KMS-11 (cell line): ENCODE data around the gene SKA3.
"Not testable (repeated sequence)": the region's sequence is repeated elsewhere in the genome, so short reads cannot be mapped to it uniquely, and the experiment has no call there.

ENCODE experiments used
- H2AFZ ChIP-seq: fragments of 200-600 bp; sonication (generic); 2 replicates; pipeline ENCODE4 v1.6.1; 2016; ENCODE audit warnings: antibody characterized with exemption, mixed run types, low read depth
- H3K27ac ChIP-seq: fragments of 200-600 bp; sonication (generic); 2 replicates; pipeline ENCODE4 v1.6.1; 2016; ENCODE audit warnings: mild to moderate bottlenecking, mixed run types
- H3K27me3 ChIP-seq: fragments of 200-600 bp; sonication (generic); 2 replicates; pipeline ENCODE4 v1.6.1; 2017; ENCODE audit warnings: mild to moderate bottlenecking, low read depth, mixed run types, moderate library complexity; ENCODE audit not compliant: insufficient read depth
- H3K36me3 ChIP-seq: fragments of 200-600 bp; sonication (generic); 2 replicates; pipeline ENCODE4 v1.6.1; 2017; ENCODE audit warnings: mild to moderate bottlenecking, mixed run types; ENCODE audit not compliant: insufficient read depth
- H3K4me1 ChIP-seq: fragments of 200-600 bp; sonication (generic); 2 replicates; pipeline ENCODE4 v1.6.1; 2016; ENCODE audit warnings: mild to moderate bottlenecking, low read depth, mixed run types; ENCODE audit not compliant: poor library complexity, severe bottlenecking
- H3K4me2 ChIP-seq: fragments of 200-600 bp; sonication (generic); 2 replicates; pipeline ENCODE4 v1.7.0; 2016; ENCODE audit warnings: mild to moderate bottlenecking, mixed run types
- H3K4me3 ChIP-seq: fragments of 200-600 bp; sonication (generic); IDR thresholded peaks from 2 replicates; pipeline ENCODE4 v1.6.1; 2017; ENCODE audit warnings: low read depth, low read length, mixed read lengths; ENCODE audit not compliant: insufficient read depth
- H3K79me2 ChIP-seq: fragments of 200-600 bp; sonication (generic); 2 replicates; pipeline ENCODE4 v1.6.1; 2016; ENCODE audit warnings: low read depth, mixed run types; ENCODE audit not compliant: insufficient read depth
- H3K9ac ChIP-seq: fragments of 200-600 bp; sonication (generic); 2 replicates; pipeline ENCODE4 v1.6.1; 2016; ENCODE audit warnings: mild to moderate bottlenecking, mixed run types
- H4K20me1 ChIP-seq: fragments of 200-600 bp; sonication (generic); 2 replicates; pipeline ENCODE4 v1.6.1; 2016; ENCODE audit warnings: mild to moderate bottlenecking, mixed run types; ENCODE audit not compliant: insufficient read depth
- CTCF ChIP-seq: fragments of 200-600 bp; sonication (generic); conservative IDR thresholded peaks from 2 replicates; pipeline ENCODE4 v1.6.1; 2017; ENCODE audit warnings: low read depth, mild to moderate bottlenecking, antibody characterized with exemption, low read length, moderate library complexity, mixed read lengths

The SKA3 gene

GRCh38 chr13:21138561-21138960, 37.8 kb downstream of the SKA3 start:
- Histone ChIP-seq H3K4me2 (no peak overlapping the region), H3K27me3 (no peaks in the 10 kb centered on the region), H3K4me3 (no peak overlapping the region), H3K79me2 (peaks cover 32% of the 10 kb centered on the region), H3K9ac (no peak overlapping the region), H4K20me1 (no peaks in the 10 kb centered on the region), H3K4me1 (peaks cover 22% of the 10 kb centered on the region), H3K27ac (no peak overlapping the region), H2AFZ (no peak overlapping the region), H3K36me3 (no peaks in the 10 kb centered on the region)
- TF ChIP-seq CTCF: no peak

DNA sequence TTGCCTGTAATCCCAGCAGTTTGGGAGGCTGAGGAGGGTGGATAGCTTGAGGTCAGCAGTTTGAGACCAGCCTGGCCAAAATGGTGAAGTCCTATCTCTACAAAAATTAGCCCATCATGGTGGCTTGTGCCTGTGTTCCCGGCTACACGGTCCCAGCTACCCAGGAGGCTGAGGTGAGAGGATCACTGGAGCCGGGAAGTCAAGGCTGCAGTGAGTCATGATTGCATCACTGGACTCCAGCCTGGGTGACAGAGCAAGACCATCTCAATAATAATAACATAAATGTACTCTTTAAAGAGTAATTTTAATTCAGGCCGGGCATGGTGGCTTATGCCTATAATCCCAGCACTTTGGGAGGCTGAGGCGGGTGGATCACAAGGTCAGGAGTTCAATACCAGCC, 38.7 kb downstream of the SKA3 start:
- no peak for TF ChIP-seq CTCF
- peaks cover 16% of the 10 kb centered on the region for H3K4me1 ChIP-seq
- H3K9ac ChIP-seq: no peak overlapping the region
- H3K4me2 ChIP-seq: no peak overlapping the region
- H3K27ac ChIP-seq: no peak overlapping the region
- H3K27me3 ChIP-seq: no peaks in the 10 kb centered on the region
- no peaks in the 10 kb centered on the region for H4K20me1 ChIP-seq
- no peak overlapping the region for H2AFZ ChIP-seq
- no peak overlapping the region for H3K4me3 ChIP-seq
- peaks cover 23% of the 10 kb centered on the region for H3K79me2 ChIP-seq
- no peaks in the 10 kb centered on the region for H3K36me3 ChIP-seq

- H2AFZ ChIP-seq, H3K4me1 ChIP-seq, H3K27me3 ChIP-seq, H3K4me2 ChIP-seq, H3K36me3 ChIP-seq, H3K27ac ChIP-seq, H3K79me2 ChIP-seq, H3K4me3 ChIP-seq, H4K20me1 ChIP-seq, H3K9ac ChIP-seq: not testable (repeated sequence)
Measured at GRCh38 chr13:21135833-21136232, 40.5 kb downstream of the SKA3 start.

GRCh38 chr13:21134475-21134874, 41.9 kb downstream of the SKA3 start:
- Histone ChIP-seq H3K4me2 (no peak overlapping the region), H3K9ac (no peak overlapping the region), H4K20me1 (no peaks in the 10 kb centered on the region), H3K27ac (no peak overlapping the region), H3K4me3 (no peak overlapping the region), H3K79me2 (no peaks in the 10 kb centered on the region), H3K27me3 (no peaks in the 10 kb centered on the region), H2AFZ (no peak overlapping the region), H3K4me1 (peaks cover 2% of the 10 kb centered on the region), H3K36me3 (no peaks in the 10 kb centered on the region)
- no peak for TF ChIP-seq CTCF

- Histone ChIP-seq H3K4me1 (no peaks in the 10 kb centered on the region), H2AFZ (no peak overlapping the region), H3K4me2 (no peak overlapping the region), H4K20me1 (no peaks in the 10 kb centered on the region), H3K4me3 (no peak overlapping the region), H3K9ac (no peak overlapping the region), H3K79me2 (no peaks in the 10 kb centered on the region), H3K27ac (no peak overlapping the region), H3K27me3 (no peaks in the 10 kb centered on the region), H3K36me3 (no peaks in the 10 kb centered on the region)
- TF ChIP-seq CTCF: no peak
Measured at GRCh38 chr13:21133077-21133476, 43.3 kb downstream of the SKA3 start.
